ENCODE measurements around the gene OPCML. TPM values are rescaled to one million over a fixed set of nuclear protein-coding genes. Genes with fewer than 3 reads are reported as not detected.

The OPCML gene
- total RNA-seq (1 to 10 TPM in 1 of 2 donors, under 1 TPM in 1; 0.88 to 1.3 TPM), polyA plus RNA-seq (under 1 TPM in 1 of 2 donors, not detected in 1; under 0.01 TPM)
- long read RNA-seq, donor 1 = 0 reads
- long read RNA-seq, donor 2, partial matches to known transcripts = 0 of 1 reads
- long read RNA-seq, donor 2, other reads (novel, unspliced or antisense) = 1 of 1 reads

DNA sequence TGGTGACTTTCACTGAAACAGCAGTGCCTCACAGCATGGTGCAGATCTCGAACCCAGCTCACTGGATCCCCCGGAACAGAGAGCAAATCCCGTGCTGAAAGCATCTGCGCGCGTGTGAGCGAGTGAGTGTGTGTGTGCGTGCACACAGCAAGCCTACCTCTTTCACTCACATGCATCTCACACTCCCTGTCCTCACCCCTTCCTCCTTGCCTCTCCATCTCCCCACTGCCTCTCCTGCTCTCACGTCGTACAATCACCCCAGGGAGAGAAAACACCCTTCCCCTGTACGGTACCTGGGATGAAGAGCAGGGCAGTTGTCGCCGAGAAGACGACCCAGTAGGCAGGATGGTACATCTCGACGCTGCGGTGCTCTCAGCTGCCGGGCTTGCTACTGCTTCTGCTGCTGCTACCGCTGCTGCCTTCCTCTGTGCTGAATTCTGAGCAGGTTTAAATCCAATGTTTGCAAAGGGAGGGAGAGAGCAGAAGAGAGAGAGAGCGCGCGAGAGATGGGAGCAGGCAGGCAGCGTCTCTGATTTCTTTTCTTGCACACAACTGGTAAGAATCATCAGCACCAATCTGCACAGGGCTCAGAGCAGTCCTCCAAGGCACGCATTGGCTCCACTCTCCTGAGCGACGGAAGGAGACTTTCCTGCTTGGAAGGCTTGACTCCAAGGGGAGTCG lies at the start of gene OPCML:
Gene OPCML, minus strand, starts transcription at position 531 of the 681 bp plus-strand sequence.
- Histone ChIP-seq H3K4me3 (ENCODE audit: low read length in 2 of 2) (no peak within 1 kb of the TSS), H3K27me3 (ENCODE audit: control insufficient read depth in 1 of 2, insufficient read depth in 2 of 2, low read length in 1 of 2) (no peaks in the 10 kb centered on the region), H3K36me3 (ENCODE audit: control insufficient read depth in 1 of 2, insufficient read depth in 2 of 2, low read length in 1 of 2) (no peaks in the 10 kb centered on the region), H3K27ac (ENCODE audit: low read depth in 1 of 2, low read length in 2 of 2) (no peak within 1 kb of the TSS), H3K4me1 (ENCODE audit: control insufficient read depth in 1 of 2, insufficient read depth in 2 of 2, low read length in 2 of 2) (no peaks in the 10 kb centered on the region), H3K9me3 (ENCODE audit: control insufficient read depth, low read length) (no peaks in the 10 kb centered on the region)
- DNase-seq = no peak
- ATAC-seq (ENCODE audit: low FRiP score) = no peak
- intact Hi-C loops (cut with DNase I) = no loop called here
- WGBS, 2 donors = 1% methylated on average over 27 of the region's 27 CpGs

- 93 to 97% methylated on average over 6 of the region's 6 CpGs for WGBS, 2 donors
- Histone ChIP-seq H3K27ac (ENCODE audit: low read depth in 1 of 2, low read length in 2 of 2) (no peak overlapping the region), H3K4me3 (ENCODE audit: low read length in 2 of 2) (no peak overlapping the region), H3K9me3 (ENCODE audit: control insufficient read depth, low read length) (no peaks in the 10 kb centered on the region), H3K27me3 (ENCODE audit: control insufficient read depth in 1 of 2, insufficient read depth in 2 of 2, low read length in 1 of 2) (no peaks in the 10 kb centered on the region), H3K4me1 (ENCODE audit: control insufficient read depth in 1 of 2, insufficient read depth in 2 of 2, low read length in 2 of 2) (no peaks in the 10 kb centered on the region), H3K36me3 (ENCODE audit: control insufficient read depth in 1 of 2, insufficient read depth in 2 of 2, low read length in 1 of 2) (no peaks in the 10 kb centered on the region)
- no peak for DNase-seq
- no peak for ATAC-seq (ENCODE audit: low FRiP score)
- intact Hi-C loops (cut with DNase I) = no loop called here
These were observed 48.8 kb upstream of the OPCML start for GRCh38 chr11:133581091-133581490.

- Histone ChIP-seq H3K4me1 (ENCODE audit: control insufficient read depth in 1 of 2, insufficient read depth in 2 of 2, low read length in 2 of 2) (no peaks in the 10 kb centered on the region), H3K27me3 (ENCODE audit: control insufficient read depth in 1 of 2, insufficient read depth in 2 of 2, low read length in 1 of 2) (no peaks in the 10 kb centered on the region), H3K9me3 (ENCODE audit: control insufficient read depth, low read length) (no peaks in the 10 kb centered on the region), H3K27ac (ENCODE audit: low read depth in 1 of 2, low read length in 2 of 2) (no peak overlapping the region), H3K36me3 (ENCODE audit: control insufficient read depth in 1 of 2, insufficient read depth in 2 of 2, low read length in 1 of 2) (no peaks in the 10 kb centered on the region), H3K4me3 (ENCODE audit: low read length in 2 of 2) (no peak overlapping the region)
- no peak for ATAC-seq (ENCODE audit: low FRiP score)
- 73% methylated on average over 38 of the region's 38 CpGs for WGBS, 2 donors
- intact Hi-C loops (cut with DNase I) = no loop called here
- DNase-seq = no peak
These were observed 47.1 kb upstream of the OPCML start for GRCh38 chr11:133579165-133580031.

DNA sequence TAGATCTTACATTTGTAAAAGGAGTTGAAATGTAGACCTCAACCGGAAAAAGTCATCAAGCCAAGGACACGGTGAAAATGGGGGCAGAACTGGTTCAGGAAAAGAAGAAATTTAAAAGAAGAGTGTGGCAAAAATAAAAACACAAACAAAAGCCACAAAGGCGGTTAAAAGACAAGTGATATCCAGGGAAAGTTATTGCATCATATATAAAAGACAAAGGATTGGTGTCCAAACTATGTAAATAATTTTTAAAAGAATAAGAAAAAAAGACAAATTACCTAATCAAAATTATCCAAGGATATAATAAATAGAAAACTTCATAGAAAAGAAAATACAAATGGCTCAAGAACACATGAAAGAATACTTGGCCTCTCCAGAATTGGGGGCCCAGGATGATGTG lies 45.1 kb upstream of the OPCML start:
- intact Hi-C loops (cut with DNase I) = no loop called here
- DNase-seq (no peak), ATAC-seq (ENCODE audit: low FRiP score) (no peak)
- no peaks in the 10 kb centered on the region for H3K9me3 ChIP-seq (ENCODE audit: control insufficient read depth, low read length)
- H3K4me3 ChIP-seq (ENCODE audit: low read length in 2 of 2) = no peak overlapping the region
- 91 to 92% methylated on average over 3 of the region's 3 CpGs for WGBS, 2 donors
- H3K27ac ChIP-seq (ENCODE audit: low read depth in 1 of 2, low read length in 2 of 2) = no peak overlapping the region
- peaks cover 0 to 1% of the 10 kb centered on the region in 2 donors for H3K27me3 ChIP-seq (ENCODE audit: control insufficient read depth in 1 of 2, insufficient read depth in 2 of 2, low read length in 1 of 2)
- no peaks in the 10 kb centered on the region for H3K36me3 ChIP-seq (ENCODE audit: control insufficient read depth in 1 of 2, insufficient read depth in 2 of 2, low read length in 1 of 2)
- H3K4me1 ChIP-seq (ENCODE audit: control insufficient read depth in 1 of 2, insufficient read depth in 2 of 2, low read length in 2 of 2) = no peaks in the 10 kb centered on the region

GRCh38 chr11:133576351-133576750 lies 44.0 kb upstream of the OPCML start:
- 73 to 74% methylated on average over 16 of the region's 16 CpGs for WGBS, 2 donors
- intact Hi-C loops (cut with DNase I) = no loop called here
- peaks cover 0 to 1% of the 10 kb centered on the region in 2 donors for H3K27me3 ChIP-seq (ENCODE audit: control insufficient read depth in 1 of 2, insufficient read depth in 2 of 2, low read length in 1 of 2)
- DNase-seq (no peak), ATAC-seq (ENCODE audit: low FRiP score) (no peak)
- no peaks in the 10 kb centered on the region for H3K36me3 ChIP-seq (ENCODE audit: control insufficient read depth in 1 of 2, insufficient read depth in 2 of 2, low read length in 1 of 2)
- H3K4me3 ChIP-seq (ENCODE audit: low read length in 2 of 2) = no peak overlapping the region
- no peaks in the 10 kb centered on the region for H3K9me3 ChIP-seq (ENCODE audit: control insufficient read depth, low read length)
- H3K27ac ChIP-seq (ENCODE audit: low read depth in 1 of 2, low read length in 2 of 2) = no peak overlapping the region
- no peaks in the 10 kb centered on the region for H3K4me1 ChIP-seq (ENCODE audit: control insufficient read depth in 1 of 2, insufficient read depth in 2 of 2, low read length in 2 of 2)

DNA sequence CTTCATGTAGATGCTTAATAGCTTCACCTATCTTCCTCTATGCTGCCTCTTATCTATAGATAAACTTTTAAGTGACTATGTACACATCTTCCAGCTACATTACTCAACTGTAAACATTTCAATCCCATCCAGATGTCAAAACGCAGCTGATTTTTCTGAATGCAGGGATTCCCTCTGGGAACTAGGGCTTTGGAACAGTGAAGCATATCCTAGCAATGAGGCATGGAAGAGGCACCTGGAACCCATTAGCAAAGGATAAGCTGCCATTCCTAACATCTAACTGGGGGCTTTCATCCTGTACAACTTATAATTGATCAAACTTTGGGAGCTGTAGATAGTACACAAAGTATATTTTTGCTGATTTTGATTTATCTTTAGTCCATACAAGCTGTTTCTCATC lies 40.8 kb upstream of the OPCML start:
- Histone ChIP-seq H3K4me1 (ENCODE audit: control insufficient read depth in 1 of 2, insufficient read depth in 2 of 2, low read length in 2 of 2) (no peaks in the 10 kb centered on the region), H3K27me3 (ENCODE audit: control insufficient read depth in 1 of 2, insufficient read depth in 2 of 2, low read length in 1 of 2) (peaks cover 0 to 1% of the 10 kb centered on the region in 2 donors), H3K4me3 (ENCODE audit: low read length in 2 of 2) (no peak overlapping the region), H3K9me3 (ENCODE audit: control insufficient read depth, low read length) (no peaks in the 10 kb centered on the region), H3K36me3 (ENCODE audit: control insufficient read depth in 1 of 2, insufficient read depth in 2 of 2, low read length in 1 of 2) (no peaks in the 10 kb centered on the region), H3K27ac (ENCODE audit: low read depth in 1 of 2, low read length in 2 of 2) (no peak overlapping the region)
- 29 to 50% methylated on average over 1 of the region's 1 CpG for WGBS, 2 donors
- DNase-seq = no peak
- intact Hi-C loops (cut with DNase I) = no loop called here
- ATAC-seq (ENCODE audit: low FRiP score) = no peak

DNA sequence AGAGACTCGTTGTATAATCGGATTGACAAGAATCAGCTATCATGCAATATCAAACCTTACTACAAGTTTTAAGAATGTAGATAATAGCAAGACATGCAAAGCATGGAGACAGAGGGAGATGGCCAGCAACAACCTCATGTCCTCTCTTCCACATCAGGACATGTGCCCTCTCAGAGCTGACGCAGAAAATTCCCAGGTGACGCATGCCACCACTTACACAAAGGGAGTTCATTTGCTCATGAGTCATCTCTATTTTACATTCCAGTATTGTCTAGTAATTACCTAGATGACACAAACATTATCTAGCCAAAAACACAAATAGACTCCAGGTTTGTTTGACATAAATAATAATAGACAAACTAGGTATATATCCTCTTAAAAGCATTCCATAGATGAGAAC lies 38.1 kb upstream of the OPCML start:
- peaks cover 0 to 1% of the 10 kb centered on the region in 2 donors for H3K27me3 ChIP-seq (ENCODE audit: control insufficient read depth in 1 of 2, insufficient read depth in 2 of 2, low read length in 1 of 2)
- no peak overlapping the region for H3K27ac ChIP-seq (ENCODE audit: low read depth in 1 of 2, low read length in 2 of 2)
- no peak for ATAC-seq (ENCODE audit: low FRiP score)
- H3K4me3 ChIP-seq (ENCODE audit: low read length in 2 of 2) = no peak overlapping the region
- no peak for DNase-seq
- WGBS, 2 donors = 86 to 89% methylated on average over 4 of the region's 4 CpGs
- no peaks in the 10 kb centered on the region for H3K4me1 ChIP-seq (ENCODE audit: control insufficient read depth in 1 of 2, insufficient read depth in 2 of 2, low read length in 2 of 2)
- no peaks in the 10 kb centered on the region for H3K9me3 ChIP-seq (ENCODE audit: control insufficient read depth, low read length)
- no peaks in the 10 kb centered on the region for H3K36me3 ChIP-seq (ENCODE audit: control insufficient read depth in 1 of 2, insufficient read depth in 2 of 2, low read length in 1 of 2)
- intact Hi-C loops (cut with DNase I) = no loop called here

DNA sequence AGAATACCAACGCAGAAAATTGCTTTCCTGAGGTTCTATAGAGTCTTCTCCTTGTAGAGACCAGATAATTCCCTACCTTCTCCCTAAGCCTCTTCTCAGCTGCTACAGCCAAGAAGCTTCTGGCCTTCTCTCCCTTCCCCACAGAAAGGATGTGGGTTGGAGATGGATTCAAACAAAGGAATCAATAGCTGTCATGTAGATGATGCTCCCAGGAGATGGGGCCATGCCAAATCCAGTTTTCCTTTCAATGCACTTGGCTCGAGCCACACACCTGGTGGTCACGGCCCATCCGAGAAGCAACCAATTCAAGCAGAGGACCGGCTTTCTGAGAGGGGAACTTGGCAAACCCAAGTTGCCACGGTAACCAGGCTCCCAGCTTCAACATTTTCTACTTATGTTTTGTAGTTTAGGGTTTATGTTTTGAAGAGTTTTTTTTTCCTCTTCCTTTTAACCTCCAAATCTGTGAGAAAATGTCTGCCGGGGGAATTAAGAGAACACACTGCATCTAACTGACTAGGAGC lies 31.3 kb upstream of the OPCML start:
- no peak overlapping the region for H3K27ac ChIP-seq (ENCODE audit: low read depth in 1 of 2, low read length in 2 of 2)
- H3K4me3 ChIP-seq (ENCODE audit: low read length in 2 of 2) = no peak overlapping the region
- intact Hi-C loops (cut with DNase I) = no loop called here
- H3K27me3 ChIP-seq (ENCODE audit: control insufficient read depth in 1 of 2, insufficient read depth in 2 of 2, low read length in 1 of 2) = no peaks in the 10 kb centered on the region
- DNase-seq (no peak), ATAC-seq (ENCODE audit: low FRiP score) (no peak)
- H3K9me3 ChIP-seq (ENCODE audit: control insufficient read depth, low read length) = no peaks in the 10 kb centered on the region
- no peaks in the 10 kb centered on the region for H3K36me3 ChIP-seq (ENCODE audit: control insufficient read depth in 1 of 2, insufficient read depth in 2 of 2, low read length in 1 of 2)
- H3K4me1 ChIP-seq (ENCODE audit: control insufficient read depth in 1 of 2, insufficient read depth in 2 of 2, low read length in 2 of 2) = no peaks in the 10 kb centered on the region
- 92 to 93% methylated on average over 7 of the region's 7 CpGs for WGBS, 2 donors
